CD14-positive monocyte (primary cell): ENCODE data around the gene GPR132. TPM values are rescaled to one million over a fixed set of nuclear protein-coding genes. Genes with fewer than 3 reads are reported as not detected.

ENCODE experiments used
- DNase-seq, 3 donors: peaks; one replicate each; pipeline ENCODE4 v3.0.0-alpha.2; 2011 to 2022
- H2AFZ ChIP-seq: 2 replicates; pipeline ENCODE4 v1.6.0; 2012; ENCODE audit warnings: mild to moderate bottlenecking, low read depth, low read length, inconsistent platforms; ENCODE audit not compliant: insufficient read depth, poor library complexity, severe bottlenecking
- H3K27ac ChIP-seq, 2 donors: 1 replicate in 1 of 2; 2 replicates in 1 of 2; pipeline ENCODE4 v1.5.1; 2012 to 2013; ENCODE audit warnings: low read length in 2 of 2, control low read depth in 1 of 2, inconsistent platforms in 1 of 2, low read depth in 1 of 2, mild to moderate bottlenecking in 1 of 2
- H3K27me3 ChIP-seq, 2 donors: one replicate each; pipeline versions ENCODE4 v1.6.0 to v1.6.1; 2011 to 2013; ENCODE audit warnings: low read length in 2 of 2; ENCODE audit not compliant: control insufficient read depth in 2 of 2, insufficient read depth in 2 of 2
- H3K36me3 ChIP-seq, 2 donors: replicated peaks in 1 of 2; 1 replicate in 1 of 2; 2 replicates in 1 of 2; pipeline versions ENCODE4 v1.5.1 to v1.6.1; 2012 to 2013; ENCODE audit warnings: low read length in 2 of 2, control low read depth in 1 of 2, inconsistent platforms in 1 of 2, mild to moderate bottlenecking in 1 of 2; ENCODE audit not compliant: insufficient read depth in 2 of 2, control insufficient read depth in 1 of 2
- H3K4me1 ChIP-seq, 2 donors: 1 replicate in 1 of 2; 2 replicates in 1 of 2; pipeline versions ENCODE4 v1.5.1 to v1.6.1; 2012 to 2013; ENCODE audit warnings: low read length in 2 of 2, control low read depth in 1 of 2, inconsistent platforms in 1 of 2, mild to moderate bottlenecking in 1 of 2, moderate library complexity in 1 of 2; ENCODE audit not compliant: insufficient read depth in 2 of 2, control insufficient read depth in 1 of 2
- H3K4me2 ChIP-seq: replicated peaks from 2 replicates; pipeline ENCODE3; 2012; ENCODE audit warnings: low read length, moderate library complexity, mild to moderate bottlenecking; ENCODE audit not compliant: poor library complexity, severe bottlenecking; ENCODE audit errors: extremely low read depth
- H3K4me3 ChIP-seq, 3 experiments: fragments of 200-600 bp in 1 of 3; sonication (generic) in 1 of 3; replicated peaks in 1 of 3; 1 replicate in 2 of 3; 2 replicates in 1 of 3; pipeline ENCODE4 v1.5.1; 2011 to 2013; ENCODE audit warnings: low read length in 3 of 3, mild to moderate bottlenecking in 3 of 3, control low read depth in 2 of 3, low read depth in 2 of 3, inconsistent platforms in 1 of 3, moderate library complexity in 1 of 3
- H3K79me2 ChIP-seq: 2 replicates; pipeline ENCODE4 v1.6.0; 2012; ENCODE audit warnings: mild to moderate bottlenecking, control low read depth, inconsistent platforms, low read length, moderate library complexity; ENCODE audit not compliant: insufficient read depth
- H3K9ac ChIP-seq: 2 replicates; pipeline ENCODE4 v1.6.0; 2017; ENCODE audit warnings: low read length, mild to moderate bottlenecking; ENCODE audit not compliant: insufficient read depth, poor library complexity, severe bottlenecking
- H3K9me3 ChIP-seq, 2 donors: replicated peaks in 1 of 2; 1 replicate in 1 of 2; 2 replicates in 1 of 2; pipeline versions ENCODE4 v1.5.1 to v1.6.1; 2012 to 2013; ENCODE audit warnings: low read length in 2 of 2, control low read depth in 1 of 2; ENCODE audit not compliant: control insufficient read depth in 1 of 2, insufficient read depth in 1 of 2
- H4K20me1 ChIP-seq: 2 replicates; pipeline ENCODE4 v1.6.0; 2012; ENCODE audit warnings: mild to moderate bottlenecking, low read length, control low read depth, moderate library complexity; ENCODE audit not compliant: insufficient read depth
- H3K27ac Mint-ChIP-seq, 7 donors: one replicate each; pipeline ENCODE4 v1.8.0; 2020; ENCODE audit warnings: mild to moderate bottlenecking in 7 of 7, mixed read lengths in 7 of 7, moderate library complexity in 6 of 7, inconsistent platforms in 2 of 7
- H3K27me3 Mint-ChIP-seq, 3 donors: one replicate each; pipeline ENCODE4 v1.8.0; 2021 to 2022; ENCODE audit warnings: low read depth in 3 of 3, mild to moderate bottlenecking in 3 of 3, mixed read lengths in 3 of 3, moderate library complexity in 3 of 3, inconsistent platforms in 1 of 3
- H3K36me3 Mint-ChIP-seq, 2 donors: one replicate each; pipeline ENCODE4 v1.8.0; 2020; ENCODE audit warnings: mixed read lengths in 2 of 2, inconsistent platforms in 1 of 2, mild to moderate bottlenecking in 1 of 2
- H3K4me1 Mint-ChIP-seq: one replicate; pipeline ENCODE4 v1.8.0; 2020; ENCODE audit warnings: mild to moderate bottlenecking, mixed read lengths
- H3K4me3 Mint-ChIP-seq, 2 donors: one replicate each; pipeline ENCODE4 v1.8.0; 2020; ENCODE audit warnings: mild to moderate bottlenecking in 2 of 2, mixed read lengths in 2 of 2, moderate library complexity in 1 of 2
- H3K9me3 Mint-ChIP-seq, 7 donors: one replicate each; pipeline ENCODE4 v1.8.0; 2020 to 2022; ENCODE audit warnings: mixed read lengths in 7 of 7, mild to moderate bottlenecking in 6 of 7, moderate library complexity in 6 of 7, inconsistent platforms in 2 of 7
- CTCF ChIP-seq: fragments of 200-600 bp; IDR thresholded peaks from one replicate; pipeline ENCODE4 v1.8.0; 2022; ENCODE audit warnings: antibody characterized with exemption, mild to moderate bottlenecking
- WGBS: methylation state at CpG from one replicate; pipeline ENCODE4 v1.1.5; 2013; ENCODE audit warnings: missing lambda C conversion rate; ENCODE audit not compliant: insufficient coverage; 5-methylcytosine and 5-hydroxymethylcytosine counted together
- intact Hi-C, 2 donors: fragments of 100-400 bp; cut with micrococcal nuclease; formaldehyde crosslinking; loops; one replicate each; pipeline versions ENCODE4 v1.15.0 to v1.15.1; 2023
- polyA plus RNA-seq, 3 donors: library from polyadenylated mRNA; depleted of rRNA in 1 of 3; unstranded in 2 of 3; stranded (reverse) in 1 of 3; fragments of 300-500 nt in 2 of 3; fragments of >200 nt in 1 of 3; fragmentation: Illumina TruSeq in 2 of 3; gene quantifications; 1 replicate in 2 of 3; 2 replicates in 1 of 3; pipeline ENCODE4 v1.2.3, GENCODE V29; 2012 to 2021

GPR132 gene
- polyA plus RNA-seq, 3 donors: 6.3 to 19.0 (median 13.0) TPM

GRCh38 chr14:105053996-105054395 is 11.2 kb downstream of the GPR132 start:
- Histone ChIP-seq H3K36me3 (peaks cover 81 to 92% of the 10 kb centered on the region in 2 donors), H3K4me3 (no peak overlapping the region), H3K9ac (no peak overlapping the region), H3K4me2 (no peak overlapping the region), H3K27ac (no peak overlapping the region), H4K20me1 (peaks cover 100% of the 10 kb centered on the region), H3K79me2 (peaks cover 78% of the 10 kb centered on the region), H3K4me1 (peaks cover 12% of the 10 kb centered on the region in 2 donors), H2AFZ (no peak overlapping the region), H3K27me3 (no peaks in the 10 kb centered on the region), H3K9me3 (no peaks in the 10 kb centered on the region)
- peaks cover 0 to 3% (median 0%) of the 10 kb centered on the region in 7 donors for H3K9me3 Mint-ChIP-seq
- no peak for TF ChIP-seq CTCF
- H3K4me3 Mint-ChIP-seq: no peak overlapping the region
- peak overlapping the region in 4 of 7 donors; percentile 28 to 58 (median 42) for H3K27ac Mint-ChIP-seq
- peaks cover 18% of the 10 kb centered on the region for H3K4me1 Mint-ChIP-seq
- intact Hi-C loops: no loop called here
- DNase-seq: peak in 1 of 3 donors; percentile 8
- peaks cover 72 to 93% of the 10 kb centered on the region in 2 donors for H3K36me3 Mint-ChIP-seq
- WGBS: 93% methylated on average over 15 of the region's 15 CpGs
- H3K27me3 Mint-ChIP-seq: no peaks in the 10 kb centered on the region

GRCh38 chr14:105053421-105053820 is 11.8 kb downstream of the GPR132 start:
- Mint-ChIP-seq H3K27ac (peak overlapping the region in 2 of 7 donors; percentile 28 to 50), H3K36me3 (peaks cover 77 to 99% of the 10 kb centered on the region in 2 donors), H3K4me1 (peaks cover 12% of the 10 kb centered on the region), H3K9me3 (peaks cover 0 to 3% (median 0%) of the 10 kb centered on the region in 7 donors), H3K4me3 (no peak overlapping the region), H3K27me3 (no peaks in the 10 kb centered on the region)
- peaks cover 72% of the 10 kb centered on the region for H3K79me2 ChIP-seq
- no peak overlapping the region for H3K4me2 ChIP-seq
- H4K20me1 ChIP-seq: peaks cover 97% of the 10 kb centered on the region
- 29% methylated on average over 1 of the region's 6 CpGs for WGBS
- H3K4me1 ChIP-seq: peaks cover 6% of the 10 kb centered on the region in 2 donors
- H3K4me3 ChIP-seq: no peak overlapping the region
- no peaks in the 10 kb centered on the region for H3K9me3 ChIP-seq
- no peaks in the 10 kb centered on the region for H3K27me3 ChIP-seq
- intact Hi-C loops: no loop called here
- no peak overlapping the region for H2AFZ ChIP-seq
- no peak overlapping the region for H3K9ac ChIP-seq
- DNase-seq: no peak
- peaks cover 83 to 97% of the 10 kb centered on the region in 2 donors for H3K36me3 ChIP-seq
- no peak for TF ChIP-seq CTCF
- H3K27ac ChIP-seq: no peak overlapping the region
